ENCODE data around the gene MCUB. TPM values are rescaled to one million over a fixed set of nuclear protein-coding genes. Genes with fewer than 3 reads are reported as not detected.
A peak's percentile ranks its signal among the peaks of the same experiment; 100 is the strongest.

MCUB gene
- total and polyA plus RNA-seq, 2 experiments from 2014 or later = 32.9 to 52.6 TPM

DNA sequence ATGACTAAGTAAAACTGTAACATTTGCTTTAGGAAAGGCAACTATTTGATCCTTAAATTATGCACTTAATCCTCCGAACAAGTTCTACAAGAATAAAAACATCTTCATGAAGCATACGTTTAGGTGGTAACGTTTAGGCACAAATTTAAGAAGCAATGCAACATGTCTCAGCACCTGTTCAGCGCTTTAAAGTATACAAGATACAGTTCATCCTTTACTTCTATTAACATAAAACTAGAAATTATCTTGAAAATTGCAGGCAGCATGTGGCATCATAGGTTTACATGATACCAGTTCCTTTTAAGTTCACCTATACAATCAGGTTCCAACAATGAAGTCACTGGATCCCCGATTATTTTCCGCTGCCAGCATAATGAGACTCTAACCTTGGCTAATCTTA is 168.3 kb downstream of the MCUB start:
- H3K79me2 ChIP-seq (ENCODE audit: insufficient read depth) = peaks cover 39% of the 10 kb centered on the region
- TF ChIP-seq EZH2phosphoT487 (IDR thresholded peaks at IDR 0.05; ENCODE audit: insufficient read depth, low read depth) (no peak), EZH2 (IDR thresholded peaks at IDR 0.05; ENCODE audit: insufficient read depth, poor library complexity, severe bottlenecking) (no peak)
- 0 out of 2 replicates have a peak, but pooled peaks cover 6% of the 10 kb centered on the region for H3F3A ChIP-seq (ENCODE audit: insufficient read depth)
- in situ Hi-C loops (cut with MboI) = no loop called here
- H3K36me3 ChIP-seq (ENCODE audit: low read depth) = no peaks in the 10 kb centered on the region
- H3K9me2 ChIP-seq (ENCODE audit: insufficient read depth) = no peaks in the 10 kb centered on the region
- peaks cover 17% of the 10 kb centered on the region; the same call in 1 of the 2 replicates for H3K4me1 ChIP-seq (ENCODE audit: insufficient read depth)
- H3K4me3 ChIP-seq = peak overlapping the region; percentile 95
- H3K9me3 ChIP-seq (ENCODE audit: low read depth) = no peaks in the 10 kb centered on the region
- 90 to 91% methylated on average over 6 of the region's 6 CpGs for WGBS, 2 experiments (ENCODE audit: low coverage in 1 of 2, low lambda C conversion rate in 2 of 2, missing lambda C conversion rate in 2 of 2)
- no peaks in the 10 kb centered on the region for H3K27me3 ChIP-seq (replicated peaks; ENCODE audit: insufficient read depth)
- H4K20me1 ChIP-seq (ENCODE audit: insufficient read depth) = no peaks in the 10 kb centered on the region
- peak overlapping the region; percentile 91 for H2AFZ ChIP-seq
- H3K4me2 ChIP-seq (ENCODE audit: unreplicated experiment) = peak overlapping the region; percentile 89
- DNase-seq = no peak
- no peak overlapping the region for H3K9ac ChIP-seq
- H3K27ac ChIP-seq = no peak overlapping the region

- H3K79me2 ChIP-seq (ENCODE audit: insufficient read depth) = peaks cover 39% of the 10 kb centered on the region
- no peaks in the 10 kb centered on the region for H3K9me2 ChIP-seq (ENCODE audit: insufficient read depth)
- peak overlapping the region; percentile 83 for H3K9ac ChIP-seq
- WGBS, 2 experiments (ENCODE audit: low coverage in 1 of 2, low lambda C conversion rate in 2 of 2, missing lambda C conversion rate in 2 of 2) = 5 to 6% methylated on average over 25 of the region's 25 CpGs
- H3K27ac ChIP-seq = no peak overlapping the region
- TF ChIP-seq EZH2 (IDR thresholded peaks at IDR 0.05; ENCODE audit: insufficient read depth, poor library complexity, severe bottlenecking) (no peak), EZH2phosphoT487 (IDR thresholded peaks at IDR 0.05; ENCODE audit: insufficient read depth, low read depth) (no peak)
- peak overlapping the region; percentile 91 for H2AFZ ChIP-seq
- peak; percentile 36 for DNase-seq
- H3F3A ChIP-seq (ENCODE audit: insufficient read depth) = 0 out of 2 replicates have a peak, but pooled peaks cover 6% of the 10 kb centered on the region
- no peaks in the 10 kb centered on the region for H3K9me3 ChIP-seq (ENCODE audit: low read depth)
- H3K4me3 ChIP-seq = peak overlapping the region; percentile 95
- no peaks in the 10 kb centered on the region for H4K20me1 ChIP-seq (ENCODE audit: insufficient read depth)
- in situ Hi-C loops (cut with MboI) = no loop called here
- H3K36me3 ChIP-seq (ENCODE audit: low read depth) = no peaks in the 10 kb centered on the region
- no peaks in the 10 kb centered on the region for H3K27me3 ChIP-seq (replicated peaks; ENCODE audit: insufficient read depth)
- peak overlapping the region; percentile 89 for H3K4me2 ChIP-seq (ENCODE audit: unreplicated experiment)
- peaks cover 17% of the 10 kb centered on the region; the same call in 1 of the 2 replicates for H3K4me1 ChIP-seq (ENCODE audit: insufficient read depth)
Observed at GRCh38 chr4:109729117-109729717, 169.2 kb downstream of the MCUB start.

DNA sequence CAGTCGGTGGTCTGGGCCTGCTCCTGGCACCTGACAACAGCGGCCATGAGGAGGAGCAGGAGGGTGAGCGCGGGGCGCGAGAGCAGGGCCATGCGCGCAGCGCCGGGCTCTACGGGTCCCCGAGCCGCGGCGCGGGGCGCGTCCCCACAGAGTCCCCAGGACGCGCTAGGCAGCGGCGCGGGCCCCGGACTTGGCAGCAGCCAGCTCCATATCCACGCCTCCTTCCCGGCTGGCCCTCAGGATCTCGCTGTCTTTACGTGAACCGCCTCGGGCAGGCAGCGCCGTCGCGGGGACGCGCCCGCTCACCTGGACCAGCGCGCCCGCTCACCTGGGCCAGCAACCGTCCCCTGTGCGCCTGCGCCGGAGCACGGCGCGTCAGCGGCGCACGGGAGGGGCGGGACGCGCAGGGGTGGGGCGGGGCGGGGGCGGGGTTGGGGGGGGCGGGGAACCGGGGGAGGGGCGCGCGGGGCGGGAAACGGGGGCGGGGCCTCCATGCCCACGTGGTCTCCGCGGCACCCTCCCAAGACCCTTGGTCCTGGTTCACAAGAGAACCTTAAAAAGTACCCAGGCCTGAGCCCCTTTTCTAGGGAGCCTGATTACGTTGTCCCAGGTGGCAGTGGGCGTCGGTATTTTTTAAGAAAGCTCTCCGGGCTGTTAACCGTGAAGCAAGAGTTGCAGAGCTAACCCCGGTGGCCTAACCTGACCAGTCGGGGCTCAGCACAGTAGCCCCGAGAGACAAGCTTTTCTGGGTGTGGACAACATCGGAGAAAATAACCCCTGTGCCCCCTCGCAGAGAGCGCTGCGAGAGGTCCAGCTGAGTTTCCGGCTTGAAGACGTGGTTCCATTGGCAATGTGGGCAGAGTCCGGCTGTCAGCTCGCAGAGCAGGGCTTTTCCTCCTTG is 169.9 kb downstream of the MCUB start, which contains the start of gene PLA2G12A:
Gene PLA2G12A (minus strand): TSS at position 353 of the 901 bp plus-strand sequence. CDS start 261 bp downstream, at position 92.
- DNase-seq = peak; percentile 82

More for the DNA sequence above, 169.9 kb downstream of the MCUB start, which contains the start of gene PLA2G12A:
- peak within 1 kb of the TSS; percentile 48 for H3K27ac ChIP-seq
- 1 to 2% methylated on average over 50 to 60 of the region's 83 CpGs for WGBS, 2 experiments (ENCODE audit: low coverage in 1 of 2, low lambda C conversion rate in 2 of 2, missing lambda C conversion rate in 2 of 2)
- H3K9me3 ChIP-seq (ENCODE audit: low read depth) = no peaks in the 10 kb centered on the region
- H3K79me2 ChIP-seq (ENCODE audit: insufficient read depth) = peaks cover 34% of the 10 kb centered on the region
- in situ Hi-C loops (cut with MboI) = no loop called here
- H4K20me1 ChIP-seq (ENCODE audit: insufficient read depth) = no peaks in the 10 kb centered on the region
- H3K4me3 ChIP-seq = peak within 1 kb of the TSS; percentile 95
- no peaks in the 10 kb centered on the region for H3K27me3 ChIP-seq (replicated peaks; ENCODE audit: insufficient read depth)
- no peak for TF ChIP-seq EZH2phosphoT487 (IDR thresholded peaks at IDR 0.05; ENCODE audit: insufficient read depth, low read depth)
- TF ChIP-seq EZH2 (IDR thresholded peaks at IDR 0.05; ENCODE audit: insufficient read depth, poor library complexity, severe bottlenecking) = no peak
- peaks cover 17% of the 10 kb centered on the region; the same call in 1 of the 2 replicates for H3K4me1 ChIP-seq (ENCODE audit: insufficient read depth)
- 0 out of 2 replicates have a peak, but pooled peaks cover 6% of the 10 kb centered on the region for H3F3A ChIP-seq (ENCODE audit: insufficient read depth)
- H3K9me2 ChIP-seq (ENCODE audit: insufficient read depth) = no peaks in the 10 kb centered on the region
- H2AFZ ChIP-seq = peak within 1 kb of the TSS; percentile 99
- no peaks in the 10 kb centered on the region for H3K36me3 ChIP-seq (ENCODE audit: low read depth)
- H3K9ac ChIP-seq = peak within 1 kb of the TSS; percentile 83
- peak within 1 kb of the TSS; percentile 94 for H3K4me2 ChIP-seq (ENCODE audit: unreplicated experiment)

All from GM23248 (cell line).